HEK293 (cell line): Measurements from ENCODE around the gene LRCH4.
A peak's percentile ranks its signal among the peaks of the same experiment; 100 is the strongest.

Source experiments
- CTCF ChIA-PET: fragments of 350-600 bp; formaldehyde crosslinking; extraction: SDS; loops from one replicate; lab custom pipeline; 2021; ENCODE audit warnings: antibody characterized with exemption; lab: Yijun Ruan, JAX
- POLR2A ChIA-PET: fragments of 300-600 bp; formaldehyde crosslinking; extraction: SDS; loops from one replicate; lab custom pipeline; 2020; ENCODE audit warnings: antibody characterized with exemption, inconsistent platforms; lab: Yijun Ruan, JAX
- H3K27ac ChIP-seq: fragments of 200-500 bp; sonication (Bioruptor generic); 2 replicates; pipeline ENCODE4 v1.5.1; 2014; ENCODE audit warnings: low read depth, low read length, control low read depth, inconsistent platforms; ENCODE audit errors: extremely low read depth
- H3K36me3 ChIP-seq, 2 experiments: fragments of 200-500 bp in 1 of 2; sonication (Bioruptor generic) in 1 of 2; 1 replicate in 1 of 2; 2 replicates in 1 of 2; pipeline ENCODE4 v1.5.1; 2014 to 2017; ENCODE audit warnings: inconsistent platforms in 2 of 2, low read length in 2 of 2; ENCODE audit not compliant: control insufficient read depth in 2 of 2, insufficient read depth in 1 of 2
- H3K4me1 ChIP-seq: fragments of 200-500 bp; sonication (Bioruptor generic); 2 replicates; pipeline ENCODE4 v1.5.1; 2014; ENCODE audit warnings: mild to moderate bottlenecking, low read length, inconsistent platforms; ENCODE audit not compliant: control insufficient read depth, insufficient read depth
- H3K4me3 ChIP-seq: 2 replicates; pipeline ENCODE4 v1.5.1; 2011; ENCODE audit warnings: low read depth, mild to moderate bottlenecking, control low read depth, low read length, moderate library complexity
- H3K9me3 ChIP-seq: fragments of 200-500 bp; sonication (Bioruptor generic); 2 replicates; pipeline ENCODE4 v1.5.1; 2014; ENCODE audit warnings: low read depth, low read length, inconsistent platforms; ENCODE audit not compliant: control insufficient read depth, insufficient read depth
- GLIS1 ChIP-seq: fragments of 450-650 bp; formaldehyde crosslinking; IDR thresholded peaks from 2 replicates; pipeline ENCODE4 v1.5.1; 2016; ENCODE audit warnings: missing biosample characterization, missing genetic modification characterization
- ZBTB10 ChIP-seq: fragments of 450-650 bp; formaldehyde crosslinking; IDR thresholded peaks from 2 replicates; pipeline ENCODE4 v1.5.1; 2016; ENCODE audit warnings: missing biosample characterization, missing genetic modification characterization
- ZBTB11 ChIP-seq: fragments of 450-650 bp; formaldehyde crosslinking; conservative IDR thresholded peaks from 2 replicates; pipeline ENCODE4 v1.5.1; 2016; ENCODE audit warnings: low read depth, missing biosample characterization, missing genetic modification characterization
- ZFHX2 ChIP-seq: fragments of 450-650 bp; formaldehyde crosslinking; conservative IDR thresholded peaks from 2 replicates; pipeline ENCODE4 v1.5.1; 2016; ENCODE audit warnings: missing biosample characterization, missing genetic modification characterization
- ZFP37 ChIP-seq: fragments of 450-650 bp; formaldehyde crosslinking; IDR thresholded peaks from 2 replicates; pipeline ENCODE4 v1.5.1; 2016; ENCODE audit warnings: missing biosample characterization, missing genetic modification characterization
- ZNF16 ChIP-seq: fragments of 450-650 bp; formaldehyde crosslinking; IDR thresholded peaks from 2 replicates; pipeline ENCODE4 v1.5.1; 2016; ENCODE audit warnings: low read depth, missing biosample characterization, missing genetic modification characterization
- ZNF341 ChIP-seq: fragments of 450-650 bp; formaldehyde crosslinking; IDR thresholded peaks from 2 replicates; pipeline ENCODE4; 2016; ENCODE audit warnings: low read depth, missing biosample characterization, missing genetic modification characterization
- ZNF423 ChIP-seq: fragments of 450-650 bp; formaldehyde crosslinking; IDR thresholded peaks from 2 replicates; pipeline ENCODE4 v1.5.1; 2016; ENCODE audit warnings: missing biosample characterization, missing genetic modification characterization
- TF ChIP-seq, protein P1 (sequence below): fragments of 450-650 bp; formaldehyde crosslinking; IDR thresholded peaks from 2 replicates; pipeline ENCODE4 v1.5.1; 2017; ENCODE audit warnings: missing biosample characterization, missing genetic modification characterization
- TF ChIP-seq, protein P2 (sequence below): fragments of 450-650 bp; formaldehyde crosslinking; IDR thresholded peaks from 2 replicates; pipeline ENCODE4 v1.5.1; 2016; ENCODE audit warnings: missing biosample characterization, missing genetic modification characterization
- TF ChIP-seq, protein P3 (sequence below): fragments of 450-650 bp; formaldehyde crosslinking; IDR thresholded peaks from 2 replicates; pipeline ENCODE4 v1.5.1; 2016; ENCODE audit warnings: missing biosample characterization, missing genetic modification characterization
- TF ChIP-seq, protein P4 (sequence below): fragments of 450-650 bp; formaldehyde crosslinking; IDR thresholded peaks from 2 replicates; pipeline ENCODE4 v1.5.1; 2016; ENCODE audit warnings: missing biosample characterization, missing genetic modification characterization

Gene LRCH4

GRCh38 chr7:100585511-100586265, at the start of gene LRCH4 (continued):
- TF ChIP-seq ZBTB11 (tag by site-specific recombination) (peak; percentile 48; the same call in 1 of the 2 replicates), ZNF341 (tag by site-specific recombination) (peak; percentile 89), ZFHX2 (tag by site-specific recombination) (peak; percentile 46; the same call in 1 of the 2 replicates)
- TF ChIP-seq, protein P1, sequence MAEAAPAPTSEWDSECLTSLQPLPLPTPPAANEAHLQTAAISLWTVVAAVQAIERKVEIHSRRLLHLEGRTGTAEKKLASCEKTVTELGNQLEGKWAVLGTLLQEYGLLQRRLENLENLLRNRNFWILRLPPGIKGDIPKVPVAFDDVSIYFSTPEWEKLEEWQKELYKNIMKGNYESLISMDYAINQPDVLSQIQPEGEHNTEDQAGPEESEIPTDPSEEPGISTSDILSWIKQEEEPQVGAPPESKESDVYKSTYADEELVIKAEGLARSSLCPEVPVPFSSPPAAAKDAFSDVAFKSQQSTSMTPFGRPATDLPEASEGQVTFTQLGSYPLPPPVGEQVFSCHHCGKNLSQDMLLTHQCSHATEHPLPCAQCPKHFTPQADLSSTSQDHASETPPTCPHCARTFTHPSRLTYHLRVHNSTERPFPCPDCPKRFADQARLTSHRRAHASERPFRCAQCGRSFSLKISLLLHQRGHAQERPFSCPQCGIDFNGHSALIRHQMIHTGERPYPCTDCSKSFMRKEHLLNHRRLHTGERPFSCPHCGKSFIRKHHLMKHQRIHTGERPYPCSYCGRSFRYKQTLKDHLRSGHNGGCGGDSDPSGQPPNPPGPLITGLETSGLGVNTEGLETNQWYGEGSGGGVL (tag by site-specific recombination) = peak; percentile 64
- TF ChIP-seq, protein P2, sequence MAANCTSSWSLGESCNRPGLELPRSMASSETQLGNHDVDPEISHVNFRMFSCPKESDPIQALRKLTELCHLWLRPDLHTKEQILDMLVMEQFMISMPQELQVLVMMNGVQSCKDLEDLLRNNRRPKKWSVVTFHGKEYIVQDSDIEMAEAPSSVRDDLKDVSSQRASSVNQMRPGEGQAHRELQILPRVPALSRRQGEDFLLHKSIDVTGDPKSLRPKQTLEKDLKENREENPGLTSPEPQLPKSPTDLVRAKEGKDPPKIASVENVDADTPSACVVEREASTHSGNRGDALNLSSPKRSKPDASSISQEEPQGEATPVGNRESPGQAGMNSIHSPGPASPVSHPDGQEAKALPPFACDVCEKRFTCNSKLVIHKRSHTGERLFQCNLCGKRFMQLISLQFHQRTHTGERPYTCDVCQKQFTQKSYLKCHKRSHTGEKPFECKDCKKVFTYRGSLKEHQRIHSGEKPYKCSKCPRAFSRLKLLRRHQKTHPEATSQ (tag by site-specific recombination) = peak; percentile 92; the same call in 1 of the 2 replicates

DNA sequence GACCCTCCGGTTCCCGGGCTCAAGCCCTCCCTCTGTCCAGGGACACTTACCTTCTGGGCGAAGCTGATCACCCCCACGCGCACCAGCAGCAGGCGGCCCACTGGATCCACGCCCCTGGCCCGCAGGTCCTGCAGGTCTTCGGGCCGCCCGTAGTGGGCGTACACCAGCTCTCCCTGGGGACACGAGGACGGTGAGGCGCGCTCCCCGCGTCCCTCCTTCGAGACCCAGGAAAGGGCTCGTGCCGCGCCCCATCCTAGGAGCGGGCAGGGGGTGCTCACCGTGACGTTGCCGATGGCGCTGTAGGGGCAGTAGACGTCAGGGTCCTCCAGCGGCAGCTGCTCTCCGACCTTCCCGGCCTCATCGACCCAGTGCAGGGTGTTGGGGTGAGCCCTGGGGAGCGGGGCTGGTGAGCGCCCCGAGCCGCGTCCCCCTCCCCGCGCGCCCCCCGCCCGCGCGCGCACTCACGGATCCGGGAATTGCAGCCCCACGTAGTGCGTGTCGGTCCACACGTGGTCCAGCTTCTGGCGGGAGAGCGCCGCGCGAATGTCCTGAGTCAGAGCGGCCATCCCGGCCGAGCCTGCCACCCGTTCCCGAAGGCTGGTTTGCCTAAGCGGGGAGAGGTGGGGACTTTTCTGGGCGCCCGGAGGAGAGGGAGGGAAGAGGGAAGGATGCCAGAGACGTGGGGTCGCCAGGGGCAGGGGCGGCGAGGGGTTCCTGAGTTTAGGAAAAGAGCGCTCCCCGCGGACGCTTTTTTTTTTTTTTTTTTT, 47.2 kb upstream of the LRCH4 start:
- ChIA-PET CTCF (interaction anchor here (0.6 to 2.6 kb wide), 8 partner anchors 11 to 219 kb away, joined by 3 to 14 read pairs (median 3); partner anchors contain the start of genes POP7 and SLC12A9), POLR2A (interaction anchor here (1.0 to 1.2 kb wide), 3 partner anchors 21 to 47 kb away, joined by 3 to 6 read pairs (median 6); partner anchors contain the start of genes ACTL6B, FBXO24, LRCH4 and MOSPD3)
- Histone ChIP-seq H3K4me3 (peak overlapping the region; percentile 8), H3K36me3 (no peaks in the 10 kb centered on the region), H3K9me3 (no peaks in the 10 kb centered on the region), H3K27ac (no peak overlapping the region; the same call in 1 of the 2 replicates), H3K4me1 (no peaks in the 10 kb centered on the region)
- TF ChIP-seq ZBTB11 (tag by site-specific recombination) (no peak), ZBTB10 (peak; percentile 70), ZFP37 (tag by site-specific recombination) (no peak), GLIS1 (tag by site-specific recombination) (0 out of 2 replicates have a peak, but pooled peaks have one; percentile 8), ZNF423 (peak; percentile 48; the same call in 1 of the 2 replicates), ZNF16 (no peak)
- TF ChIP-seq, protein P3, sequence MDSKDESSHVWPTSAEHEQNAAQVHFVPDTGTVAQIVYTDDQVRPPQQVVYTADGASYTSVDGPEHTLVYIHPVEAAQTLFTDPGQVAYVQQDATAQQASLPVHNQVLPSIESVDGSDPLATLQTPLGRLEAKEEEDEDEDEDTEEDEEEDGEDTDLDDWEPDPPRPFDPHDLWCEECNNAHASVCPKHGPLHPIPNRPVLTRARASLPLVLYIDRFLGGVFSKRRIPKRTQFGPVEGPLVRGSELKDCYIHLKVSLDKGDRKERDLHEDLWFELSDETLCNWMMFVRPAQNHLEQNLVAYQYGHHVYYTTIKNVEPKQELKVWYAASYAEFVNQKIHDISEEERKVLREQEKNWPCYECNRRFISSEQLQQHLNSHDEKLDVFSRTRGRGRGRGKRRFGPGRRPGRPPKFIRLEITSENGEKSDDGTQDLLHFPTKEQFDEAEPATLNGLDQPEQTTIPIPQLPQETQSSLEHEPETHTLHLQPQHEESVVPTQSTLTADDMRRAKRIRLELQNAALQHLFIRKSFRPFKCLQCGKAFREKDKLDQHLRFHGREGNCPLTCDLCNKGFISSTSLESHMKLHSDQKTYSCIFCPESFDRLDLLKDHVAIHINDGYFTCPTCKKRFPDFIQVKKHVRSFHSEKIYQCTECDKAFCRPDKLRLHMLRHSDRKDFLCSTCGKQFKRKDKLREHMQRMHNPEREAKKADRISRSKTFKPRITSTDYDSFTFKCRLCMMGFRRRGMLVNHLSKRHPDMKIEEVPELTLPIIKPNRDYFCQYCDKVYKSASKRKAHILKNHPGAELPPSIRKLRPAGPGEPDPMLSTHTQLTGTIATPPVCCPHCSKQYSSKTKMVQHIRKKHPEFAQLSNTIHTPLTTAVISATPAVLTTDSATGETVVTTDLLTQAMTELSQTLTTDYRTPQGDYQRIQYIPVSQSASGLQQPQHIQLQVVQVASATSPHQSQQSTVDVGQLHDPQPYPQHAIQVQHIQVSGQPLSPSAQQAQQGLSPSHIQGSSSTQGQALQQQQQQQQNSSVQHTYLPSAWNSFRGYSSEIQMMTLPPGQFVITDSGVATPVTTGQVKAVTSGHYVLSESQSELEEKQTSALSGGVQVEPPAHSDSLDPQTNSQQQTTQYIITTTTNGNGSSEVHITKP (tag by site-specific recombination) = peak; percentile 34; the same call in 1 of the 2 replicates
- TF ChIP-seq, protein P4, sequence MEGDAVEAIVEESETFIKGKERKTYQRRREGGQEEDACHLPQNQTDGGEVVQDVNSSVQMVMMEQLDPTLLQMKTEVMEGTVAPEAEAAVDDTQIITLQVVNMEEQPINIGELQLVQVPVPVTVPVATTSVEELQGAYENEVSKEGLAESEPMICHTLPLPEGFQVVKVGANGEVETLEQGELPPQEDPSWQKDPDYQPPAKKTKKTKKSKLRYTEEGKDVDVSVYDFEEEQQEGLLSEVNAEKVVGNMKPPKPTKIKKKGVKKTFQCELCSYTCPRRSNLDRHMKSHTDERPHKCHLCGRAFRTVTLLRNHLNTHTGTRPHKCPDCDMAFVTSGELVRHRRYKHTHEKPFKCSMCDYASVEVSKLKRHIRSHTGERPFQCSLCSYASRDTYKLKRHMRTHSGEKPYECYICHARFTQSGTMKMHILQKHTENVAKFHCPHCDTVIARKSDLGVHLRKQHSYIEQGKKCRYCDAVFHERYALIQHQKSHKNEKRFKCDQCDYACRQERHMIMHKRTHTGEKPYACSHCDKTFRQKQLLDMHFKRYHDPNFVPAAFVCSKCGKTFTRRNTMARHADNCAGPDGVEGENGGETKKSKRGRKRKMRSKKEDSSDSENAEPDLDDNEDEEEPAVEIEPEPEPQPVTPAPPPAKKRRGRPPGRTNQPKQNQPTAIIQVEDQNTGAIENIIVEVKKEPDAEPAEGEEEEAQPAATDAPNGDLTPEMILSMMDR (tag by site-specific recombination) = peak; percentile 68
